Endothelial cell of umbilical vein (primary cell): ENCODE results near the gene TBX20.
"Not testable (repeated sequence)": the region's sequence is repeated elsewhere in the genome, so short reads cannot be mapped to it uniquely, and the experiment has no call there.

Source experiments
- EZH2 ChIP-seq: IDR thresholded peaks from 2 replicates; pipeline ENCODE4 v1.6.1; 2012; ENCODE audit warnings: borderline replicate concordance, low read depth, mild to moderate bottlenecking, moderate library complexity, low read length, inconsistent platforms; ENCODE audit not compliant: severe bottlenecking
- FOS ChIP-seq: IDR thresholded peaks from 2 replicates; pipeline ENCODE4 v1.6.1; 2011; ENCODE audit warnings: mild to moderate bottlenecking, low read length, moderate library complexity, borderline replicate concordance; ENCODE audit not compliant: insufficient read depth
- POLR2A ChIP-seq: IDR thresholded peaks from 2 replicates; pipeline ENCODE4 v1.6.1; 2012; ENCODE audit warnings: low read depth, mild to moderate bottlenecking, control low read depth, low read length
- TF ChIP-seq, protein P1 (sequence below), 2 donors: IDR thresholded peaks; 1 replicate in 1 of 2; 2 replicates in 1 of 2; pipeline ENCODE4 v1.5.1; 2011; ENCODE audit warnings: low read length in 2 of 2, mild to moderate bottlenecking in 2 of 2, moderate library complexity in 2 of 2, control low read depth in 1 of 2, inconsistent platforms in 1 of 2, low read depth in 1 of 2; ENCODE audit not compliant: insufficient read depth in 1 of 2; ENCODE audit errors: extremely low read depth in 1 of 2

DNA sequence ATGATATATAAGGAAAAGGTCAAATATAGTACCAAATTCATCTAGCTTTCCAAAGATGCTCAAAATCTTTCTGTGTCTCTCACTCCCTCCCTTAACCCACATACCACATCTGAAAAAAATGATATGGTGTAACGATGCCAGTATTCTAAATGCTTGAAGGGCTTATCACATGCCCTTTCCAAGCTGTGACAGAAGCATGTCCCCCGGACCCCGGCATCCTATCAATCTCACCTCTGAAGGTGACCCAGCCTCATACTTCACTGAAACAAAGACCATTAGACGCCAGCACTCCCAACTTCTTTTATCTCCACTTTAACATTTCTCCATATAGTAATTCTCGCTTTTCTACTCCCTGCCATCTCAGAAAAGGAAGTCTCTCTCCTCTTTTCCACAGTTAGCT is 68.9 kb downstream of the TBX20 start:
- TF ChIP-seq, protein P1, sequence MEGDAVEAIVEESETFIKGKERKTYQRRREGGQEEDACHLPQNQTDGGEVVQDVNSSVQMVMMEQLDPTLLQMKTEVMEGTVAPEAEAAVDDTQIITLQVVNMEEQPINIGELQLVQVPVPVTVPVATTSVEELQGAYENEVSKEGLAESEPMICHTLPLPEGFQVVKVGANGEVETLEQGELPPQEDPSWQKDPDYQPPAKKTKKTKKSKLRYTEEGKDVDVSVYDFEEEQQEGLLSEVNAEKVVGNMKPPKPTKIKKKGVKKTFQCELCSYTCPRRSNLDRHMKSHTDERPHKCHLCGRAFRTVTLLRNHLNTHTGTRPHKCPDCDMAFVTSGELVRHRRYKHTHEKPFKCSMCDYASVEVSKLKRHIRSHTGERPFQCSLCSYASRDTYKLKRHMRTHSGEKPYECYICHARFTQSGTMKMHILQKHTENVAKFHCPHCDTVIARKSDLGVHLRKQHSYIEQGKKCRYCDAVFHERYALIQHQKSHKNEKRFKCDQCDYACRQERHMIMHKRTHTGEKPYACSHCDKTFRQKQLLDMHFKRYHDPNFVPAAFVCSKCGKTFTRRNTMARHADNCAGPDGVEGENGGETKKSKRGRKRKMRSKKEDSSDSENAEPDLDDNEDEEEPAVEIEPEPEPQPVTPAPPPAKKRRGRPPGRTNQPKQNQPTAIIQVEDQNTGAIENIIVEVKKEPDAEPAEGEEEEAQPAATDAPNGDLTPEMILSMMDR (IDR thresholded peaks at IDR 0.05; ENCODE audit: extremely low read depth in 1 of 2, insufficient read depth in 1 of 2, low read depth in 1 of 2, low read length in 2 of 2): not testable (repeated sequence)
- TF ChIP-seq EZH2, POLR2A, FOS: not testable (repeated sequence)
